ENCODE measurements around the gene PDF. TPM values are rescaled to one million over a fixed set of nuclear protein-coding genes. Genes with fewer than 3 reads are reported as not detected.

PDF gene
- 23.3 and 30.1 TPM in 2 replicates for total RNA-seq

GRCh38 chr16:69330286-69331109 is at the start of gene PDF:
PDF (minus strand) TSS chr16:69330588; CDS start chr16:69330570, 18 bp downstream.

GRCh38 chr16:69351309-69352027 is 21.1 kb upstream of the PDF start, which contains the start of gene TMED6:
TMED6 (minus strand) TSS chr16:69351786; CDS start chr16:69351753, 33 bp downstream.

GRCh38 chr16:69339289-69340094 is 9.1 kb upstream of the PDF start, which contains the start of the genes COG8 and NIP7:
COG8 (minus strand) TSS chr16:69339564; CDS start chr16:69339552, 12 bp downstream.
NIP7 (plus strand) TSS chr16:69339772; CDS start chr16:69339830, 58 bp downstream.

GRCh38 chr16:69310653-69311532 is 19.5 kb downstream of the PDF start, which contains the start of gene VPS4A:
VPS4A (plus strand) TSS chr16:69311350; CDS start chr16:69311512, 162 bp downstream.

Other genes starting within 250 kb of the PDF start
- 1.0 and 3.6 TPM in 2 replicates for gene HAS3, start 224.9 kb downstream of the PDF start, total RNA-seq
- 98.4 and 111 TPM in 2 replicates for gene CHTF8, start 198.0 kb downstream of the PDF start, total RNA-seq
- gene UTP4, start 197.9 kb downstream of the PDF start, total RNA-seq, result 21.9 and 36.8 TPM in 2 replicates
- gene SNTB2, start 143.4 kb downstream of the PDF start, total RNA-seq, result 26.7 and 29.8 TPM in 2 replicates
- gene VPS4A, start 19.2 kb downstream of the PDF start, total RNA-seq, result 26.5 and 37.5 TPM in 2 replicates
- gene COG8, start 9.0 kb upstream of the PDF start, total RNA-seq, result 47.6 and 63.3 TPM in 2 replicates
- gene NIP7, start 9.2 kb upstream of the PDF start, total RNA-seq, result 16.0 and 28.0 TPM in 2 replicates
- gene TMED6, start 21.2 kb upstream of the PDF start, total RNA-seq, result not detected in 2 replicates
- gene TERF2, start 55.4 kb upstream of the PDF start, total RNA-seq, result 7.8 and 12.5 TPM in 2 replicates
- gene CYB5B, start 94.0 kb upstream of the PDF start, total RNA-seq, result 37.6 and 79.5 TPM in 2 replicates
- gene NFAT5, start 235.4 kb upstream of the PDF start, total RNA-seq, result 8.6 and 24.1 TPM in 2 replicates